Forelimb muscle (tissue), 1 donor: ENCODE results near the gene ZNF468. TPM values are rescaled to one million over a fixed set of nuclear protein-coding genes. Genes with fewer than 3 reads are reported as not detected.
"Not testable (repeated sequence)": the region's sequence is repeated elsewhere in the genome, so short reads cannot be mapped to it uniquely, and the experiment has no call there.

Experiments used
- DNase-seq: peaks from one replicate; pipeline ENCODE4 v3.0.0-alpha.2; 2013; ENCODE audit warnings: low read depth
- polyA plus RNA-seq: library from polyadenylated mRNA; unstranded; fragments of 120-200 nt; gene quantifications from one replicate; pipeline ENCODE4 v1.2.1, GENCODE V29; 2013; ENCODE audit not compliant: insufficient read length

Gene ZNF468
- polyA plus RNA-seq, 1 donor: 17.3 TPM

- DNase-seq: no peak
These were observed 31.7 kb downstream of the ZNF468 start for GRCh38 chr19:52825765-52826164.

- no peak for DNase-seq
These were observed 33.7 kb downstream of the ZNF468 start for GRCh38 chr19:52823676-52824075.

- not testable (repeated sequence) for DNase-seq
These were observed 36.0 kb downstream of the ZNF468 start, which contains the start of gene ZNF28 for GRCh38 chr19:52821204-52821960. TSS of gene ZNF28 (minus strand) at chr19:52821633. CDS start at chr19:52817958, 3,675 bp downstream.

- DNase-seq: not testable (repeated sequence)
These were observed 36.8 kb downstream of the ZNF468 start for GRCh38 chr19:52820472-52821203.

GRCh38 chr19:52809801-52810200 lies 47.6 kb downstream of the ZNF468 start:
- no peak for DNase-seq

- DNase-seq: not testable (repeated sequence)
These were observed 57.3 kb downstream of the ZNF468 start for GRCh38 chr19:52799950-52800640.

- no peak for DNase-seq
These were observed 68.0 kb downstream of the ZNF468 start for GRCh38 chr19:52789440-52789839.

Other genes starting within 250 kb of the ZNF468 start
- 53.9 TPM for gene ZNF83, start 219.3 kb downstream of the ZNF468 start, polyA plus RNA-seq
- gene ZNF611, start 122.6 kb downstream of the ZNF468 start, polyA plus RNA-seq: 6.7 TPM
- 2.7 TPM for gene ZNF600, start 70.8 kb downstream of the ZNF468 start, polyA plus RNA-seq
- 8.2 TPM for gene ZNF28, start 36.0 kb downstream of the ZNF468 start, polyA plus RNA-seq
- gene ZNF320, start 40.0 kb upstream of the ZNF468 start, polyA plus RNA-seq: 21.6 TPM
- 3.3 TPM for gene ZNF888, start 65.8 kb upstream of the ZNF468 start, polyA plus RNA-seq
- 6.6 TPM for gene ZNF816, start 105.3 kb upstream of the ZNF468 start, polyA plus RNA-seq
- not detected for gene ERVV-1, start 156.3 kb upstream of the ZNF468 start, polyA plus RNA-seq
- not detected for gene ERVV-2, start 187.1 kb upstream of the ZNF468 start, polyA plus RNA-seq
- gene ZNF160, start 245.8 kb upstream of the ZNF468 start, polyA plus RNA-seq: 19.4 TPM